Suprapubic skin (tissue), 4 donors: ENCODE measurements around the gene LMNTD2.

ENCODE experiments used
- EP300 ChIP-seq: sonication (generic); formaldehyde crosslinking; IDR thresholded peaks from one replicate; pipeline ENCODE4 v1.6.1; 2017; ENCODE audit warnings: antibody characterized with exemption
- POLR2AphosphoS5 ChIP-seq, 3 donors: sonication (generic); formaldehyde crosslinking; IDR thresholded peaks; one replicate each; pipeline ENCODE4 v1.6.1; 2017; ENCODE audit warnings: antibody characterized with exemption in 3 of 3
- TF ChIP-seq, protein P1 (sequence below), 2 donors: fragments of 200-600 bp in 1 of 2; fragments of 450-650 bp in 1 of 2; sonication (generic) in 1 of 2; IDR thresholded peaks; one replicate each; pipeline ENCODE4 v1.5.1; 2016 to 2019; ENCODE audit warnings: antibody characterized with exemption in 2 of 2, mild to moderate bottlenecking in 1 of 2, moderate library complexity in 1 of 2

DNA sequence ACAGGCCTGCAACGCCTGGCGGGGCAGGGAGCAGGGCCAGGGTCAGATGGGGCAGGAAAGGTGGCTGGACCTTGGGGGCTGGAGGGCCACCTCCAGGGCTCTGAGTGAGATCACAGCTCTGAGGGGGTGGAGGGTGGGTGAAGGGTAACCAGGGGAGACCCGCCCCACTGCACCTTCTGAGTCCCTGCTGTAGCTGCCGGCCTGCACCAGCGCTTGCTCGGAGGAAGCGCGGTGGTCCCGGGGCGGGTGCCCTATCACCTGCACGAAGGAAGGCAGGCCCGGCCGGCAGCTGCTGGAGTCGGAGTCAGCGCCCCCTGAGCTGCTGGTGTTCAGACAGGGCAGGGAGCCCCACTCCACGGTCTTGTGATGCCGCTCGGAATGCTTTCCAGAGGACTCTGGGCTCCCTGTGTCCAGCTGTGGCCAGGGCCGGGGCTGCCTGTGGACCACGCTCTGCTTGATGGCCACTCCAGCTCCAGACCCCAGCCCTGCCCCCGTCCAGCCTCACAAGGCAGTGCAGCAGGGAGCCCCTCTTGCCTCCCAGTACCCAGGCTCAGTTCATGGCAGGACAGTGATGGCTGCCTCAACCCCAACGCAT lies 3.8 kb downstream of the LMNTD2 start:
- TF ChIP-seq, protein P1, sequence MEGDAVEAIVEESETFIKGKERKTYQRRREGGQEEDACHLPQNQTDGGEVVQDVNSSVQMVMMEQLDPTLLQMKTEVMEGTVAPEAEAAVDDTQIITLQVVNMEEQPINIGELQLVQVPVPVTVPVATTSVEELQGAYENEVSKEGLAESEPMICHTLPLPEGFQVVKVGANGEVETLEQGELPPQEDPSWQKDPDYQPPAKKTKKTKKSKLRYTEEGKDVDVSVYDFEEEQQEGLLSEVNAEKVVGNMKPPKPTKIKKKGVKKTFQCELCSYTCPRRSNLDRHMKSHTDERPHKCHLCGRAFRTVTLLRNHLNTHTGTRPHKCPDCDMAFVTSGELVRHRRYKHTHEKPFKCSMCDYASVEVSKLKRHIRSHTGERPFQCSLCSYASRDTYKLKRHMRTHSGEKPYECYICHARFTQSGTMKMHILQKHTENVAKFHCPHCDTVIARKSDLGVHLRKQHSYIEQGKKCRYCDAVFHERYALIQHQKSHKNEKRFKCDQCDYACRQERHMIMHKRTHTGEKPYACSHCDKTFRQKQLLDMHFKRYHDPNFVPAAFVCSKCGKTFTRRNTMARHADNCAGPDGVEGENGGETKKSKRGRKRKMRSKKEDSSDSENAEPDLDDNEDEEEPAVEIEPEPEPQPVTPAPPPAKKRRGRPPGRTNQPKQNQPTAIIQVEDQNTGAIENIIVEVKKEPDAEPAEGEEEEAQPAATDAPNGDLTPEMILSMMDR (IDR thresholded peaks at IDR 0.05): no peak
- no peak for TF ChIP-seq POLR2AphosphoS5 (IDR thresholded peaks at IDR 0.05)
- TF ChIP-seq EP300: no peak
